Stimulated activated naive CD4-positive, alpha-beta T cell treated with Interleukin-2 at 50 U/mL for 16 hours (primary cell): ENCODE data around the gene IQUB.
"Not testable (repeated sequence)": the region's sequence is repeated elsewhere in the genome, so short reads cannot be mapped to it uniquely, and the experiment has no call there.

Source experiments
- DNase-seq: peaks from one replicate; lab custom pipeline; 2025; lab: John Stamatoyannopoulos, UW

The IQUB gene

GRCh38 chr7:123492485-123492884 lies 41.9 kb downstream of the IQUB start:
- DNase-seq: no peak

- DNase-seq: no peak
Observed at GRCh38 chr7:123485721-123486120, 48.7 kb downstream of the IQUB start.

- DNase-seq: no peak
Observed at GRCh38 chr7:123485187-123485586, 49.2 kb downstream of the IQUB start.

DNA sequence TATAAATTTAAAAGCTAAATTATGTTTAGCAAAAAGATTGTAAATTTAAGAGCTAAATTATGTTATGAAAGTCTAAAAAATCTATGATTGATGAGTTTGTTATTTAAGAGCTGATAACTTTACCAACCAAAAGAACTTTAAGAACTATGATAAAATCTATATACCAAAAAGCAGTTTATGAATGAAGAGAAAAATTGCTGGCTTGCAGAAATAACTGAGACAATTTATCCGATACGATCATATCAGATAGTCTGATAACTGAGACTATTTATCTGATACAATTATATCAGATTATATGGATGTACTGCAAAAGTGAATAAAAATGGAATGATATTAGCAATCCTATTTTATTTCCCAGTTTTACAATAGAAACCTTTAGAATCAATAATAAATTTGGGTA lies 50.2 kb downstream of the IQUB start:
- no peak for DNase-seq

- no peak for DNase-seq
Observed at GRCh38 chr7:123480107-123480506, 54.3 kb downstream of the IQUB start.

GRCh38 chr7:123478056-123478455 lies 56.3 kb downstream of the IQUB start:
- not testable (repeated sequence) for DNase-seq

- DNase-seq: no peak
Observed at GRCh38 chr7:123472750-123473445, 61.5 kb downstream of the IQUB start.

DNA sequence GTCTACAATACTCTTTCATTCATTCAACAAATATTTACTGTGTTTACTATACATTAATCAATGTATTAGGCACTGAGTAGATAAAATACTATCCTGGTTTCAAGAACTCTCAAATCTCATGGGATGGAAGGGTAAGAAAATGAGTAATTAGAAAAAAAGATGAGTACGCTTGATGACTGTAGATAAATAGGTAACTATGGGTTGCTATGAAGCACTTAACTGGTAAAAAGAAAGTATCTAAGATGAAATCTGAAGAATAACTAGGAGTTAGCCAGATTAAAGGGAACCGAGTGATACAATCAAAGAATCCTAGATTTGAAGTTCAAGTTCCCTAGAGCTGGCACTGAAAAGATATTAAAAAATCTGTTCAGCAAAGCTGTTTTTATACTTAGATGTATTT lies 62.1 kb downstream of the IQUB start:
- DNase-seq: no peak

- DNase-seq: no peak
Observed at GRCh38 chr7:123468303-123468702, 66.1 kb downstream of the IQUB start.

GRCh38 chr7:123463890-123464289 lies 70.5 kb downstream of the IQUB start:
- DNase-seq: no peak

GRCh38 chr7:123460616-123461015 lies 73.8 kb downstream of the IQUB start:
- no peak for DNase-seq

GRCh38 chr7:123455965-123456470 lies 78.4 kb downstream of the IQUB start:
- no peak for DNase-seq

- no peak for DNase-seq
Observed at GRCh38 chr7:123440101-123440548, 94.3 kb downstream of the IQUB start.

DNA sequence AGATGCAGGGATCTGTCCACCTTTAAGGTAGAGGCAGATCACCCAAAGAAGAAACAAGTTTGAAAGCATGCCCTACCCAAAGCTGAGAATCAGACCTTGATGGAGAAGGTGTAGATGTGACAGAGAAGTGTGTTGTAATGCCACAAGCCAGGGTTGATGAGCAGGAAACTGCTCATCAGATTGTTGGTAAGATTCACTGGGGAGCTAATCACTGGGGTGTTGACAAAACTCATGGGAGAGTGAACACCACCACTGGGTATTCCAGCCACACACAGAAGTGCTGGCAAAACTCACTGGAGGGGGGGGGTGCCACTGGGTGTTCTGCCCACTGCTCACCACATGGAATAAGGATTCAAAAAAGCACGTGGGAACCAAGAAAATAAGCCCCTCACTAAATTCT lies 95.2 kb downstream of the IQUB start:
- no peak for DNase-seq

- DNase-seq: no peak
Observed at GRCh38 chr7:123437447-123437995, 96.9 kb downstream of the IQUB start.

- DNase-seq: no peak
Observed at GRCh38 chr7:123435080-123435700, 99.2 kb downstream of the IQUB start.

GRCh38 chr7:123433665-123434064 lies 100.7 kb downstream of the IQUB start:
- no peak for DNase-seq

- no peak for DNase-seq
Observed at GRCh38 chr7:123432601-123433000, 101.8 kb downstream of the IQUB start.

DNA sequence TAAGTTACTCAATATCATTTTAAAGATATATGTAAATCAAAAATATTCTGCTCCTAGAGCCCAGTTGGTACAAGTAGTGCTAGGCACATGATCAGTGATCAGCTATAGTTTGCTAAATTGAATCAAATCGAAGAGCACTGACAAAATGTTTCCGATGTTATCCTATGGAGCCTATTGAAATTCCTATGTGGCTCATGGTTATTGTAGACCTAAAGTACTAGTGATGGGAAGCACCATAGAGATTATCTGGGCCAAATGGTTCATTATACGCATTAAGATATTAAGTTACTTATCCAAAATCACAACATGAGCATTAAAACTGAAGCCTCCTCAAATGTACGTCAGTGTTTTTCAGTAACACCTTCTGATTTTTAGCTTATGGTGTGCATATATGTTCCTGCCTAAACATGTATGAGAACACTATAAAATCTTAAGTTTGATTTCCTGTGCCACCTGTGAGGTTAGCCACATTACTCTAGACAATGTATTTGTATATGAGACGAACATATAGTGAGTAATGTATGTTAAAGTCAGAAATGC lies 103.2 kb downstream of the IQUB start:
- DNase-seq: no peak

GRCh38 chr7:123425246-123425645 lies 109.1 kb downstream of the IQUB start:
- DNase-seq: no peak

GRCh38 chr7:123424463-123424862 lies 109.9 kb downstream of the IQUB start:
- DNase-seq: no peak

DNA sequence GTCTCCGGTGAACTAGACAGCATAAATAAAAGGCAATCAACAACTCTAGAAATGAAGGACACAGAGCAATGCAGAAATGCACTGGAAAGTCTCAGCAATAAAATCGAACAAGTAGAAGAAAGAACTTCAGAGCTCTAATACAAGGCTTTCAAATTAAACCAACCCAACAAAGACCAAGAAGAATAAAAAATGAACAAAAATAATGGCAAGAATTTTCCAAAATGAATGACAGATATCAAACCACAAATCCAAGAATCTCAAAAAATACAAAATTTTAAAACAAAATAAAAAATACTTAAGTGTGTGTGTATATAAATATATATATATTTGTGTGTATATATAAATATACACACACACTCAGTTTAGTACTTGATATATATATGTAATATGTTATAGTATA lies 110.8 kb downstream of the IQUB start:
- DNase-seq: no peak

- no peak for DNase-seq
Observed at GRCh38 chr7:123417580-123417979, 116.8 kb downstream of the IQUB start.
